Measurements from ENCODE around the gene DDX17. TPM values are rescaled to one million over a fixed set of nuclear protein-coding genes. Genes with fewer than 3 reads are reported as not detected.

The DDX17 gene
- total RNA-seq, 1 donor from 2014 or later: 612 TPM

DNA sequence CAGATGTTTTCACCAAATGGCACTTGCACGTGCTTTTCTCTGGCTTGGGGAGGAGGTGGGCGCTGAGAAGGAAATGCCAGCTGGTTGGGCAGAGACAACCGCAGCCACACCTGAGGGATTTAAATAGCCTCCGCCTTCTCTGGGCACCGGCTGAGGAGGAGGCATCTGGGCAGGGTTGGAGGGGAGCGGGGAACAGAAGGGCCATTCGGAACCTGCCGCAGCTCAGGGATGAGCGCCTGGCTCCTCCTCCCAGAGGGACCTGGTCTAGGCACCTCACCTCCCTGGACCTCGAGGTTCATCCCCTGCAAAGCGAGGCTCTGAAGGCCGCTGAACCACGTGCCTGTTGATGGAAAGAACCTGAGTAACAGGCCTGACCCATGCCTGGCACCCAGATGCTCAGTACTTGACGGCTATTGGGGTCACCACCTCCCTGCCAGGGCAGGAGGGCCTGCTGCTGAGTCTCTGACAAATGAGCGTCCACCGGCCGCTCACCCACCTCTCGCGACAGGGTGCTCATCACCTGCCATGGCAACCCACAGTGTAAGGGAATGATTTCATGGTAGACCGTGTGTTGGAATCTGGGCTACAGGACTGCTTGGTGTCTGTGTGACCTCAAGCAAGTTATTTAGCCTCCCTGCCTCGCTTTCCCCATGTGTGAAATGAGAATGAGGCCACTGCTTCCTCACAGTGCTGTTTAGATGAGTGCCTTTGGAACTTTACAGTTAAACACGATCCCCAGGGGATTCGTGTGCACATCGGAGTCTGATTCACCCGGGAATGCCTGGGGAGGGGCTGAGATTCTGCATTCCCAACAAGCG lies 40.2 kb downstream of the DDX17 start:
- ATAC-seq (ENCODE audit: low read depth) (no peak), DNase-seq (no peak)
- Mint-ChIP-seq H3K4me3 (no peak overlapping the region), H3K36me3 (ENCODE audit: low read depth) (no peaks in the 10 kb centered on the region), H3K27me3 (peaks cover 54% of the 10 kb centered on the region), H3K4me1 (peaks cover 12% of the 10 kb centered on the region), H3K27ac (no peak overlapping the region), H3K9me3 (no peaks in the 10 kb centered on the region)
- intact Hi-C loops (cut with micrococcal nuclease): no loop called here
- POLR2A ChIA-PET: no interaction called here
- TF ChIP-seq CTCF (IDR thresholded peaks at IDR 0.05): no peak
- CTCF ChIA-PET: no interaction called here

GRCh38 chr22:38464992-38465672 lies 41.0 kb downstream of the DDX17 start:
- no peak for DNase-seq
- peaks cover 61% of the 10 kb centered on the region for H3K27me3 Mint-ChIP-seq
- no peak overlapping the region for H3K27ac Mint-ChIP-seq
- H3K4me1 Mint-ChIP-seq: peaks cover 12% of the 10 kb centered on the region
- ChIA-PET POLR2A (no interaction called here), CTCF (no interaction called here)
- no peaks in the 10 kb centered on the region for H3K9me3 Mint-ChIP-seq
- H3K4me3 Mint-ChIP-seq: no peak overlapping the region
- intact Hi-C loops (cut with micrococcal nuclease): no loop called here
- TF ChIP-seq CTCF (IDR thresholded peaks at IDR 0.05): no peak
- no peak for ATAC-seq (ENCODE audit: low read depth)
- H3K36me3 Mint-ChIP-seq (ENCODE audit: low read depth): no peaks in the 10 kb centered on the region

- no peak for ATAC-seq (ENCODE audit: low read depth)
- no peak for TF ChIP-seq CTCF (IDR thresholded peaks at IDR 0.05)
- Mint-ChIP-seq H3K4me3 (no peak overlapping the region), H3K27me3 (peaks cover 71% of the 10 kb centered on the region), H3K4me1 (peaks cover 12% of the 10 kb centered on the region), H3K27ac (no peak overlapping the region), H3K9me3 (no peaks in the 10 kb centered on the region), H3K36me3 (ENCODE audit: low read depth) (no peaks in the 10 kb centered on the region)
- ChIA-PET POLR2A (no interaction called here), CTCF (no interaction called here)
- intact Hi-C loops (cut with micrococcal nuclease): no loop called here
- no peak for DNase-seq
Measured at GRCh38 chr22:38462960-38463784, 42.9 kb downstream of the DDX17 start.

DNA sequence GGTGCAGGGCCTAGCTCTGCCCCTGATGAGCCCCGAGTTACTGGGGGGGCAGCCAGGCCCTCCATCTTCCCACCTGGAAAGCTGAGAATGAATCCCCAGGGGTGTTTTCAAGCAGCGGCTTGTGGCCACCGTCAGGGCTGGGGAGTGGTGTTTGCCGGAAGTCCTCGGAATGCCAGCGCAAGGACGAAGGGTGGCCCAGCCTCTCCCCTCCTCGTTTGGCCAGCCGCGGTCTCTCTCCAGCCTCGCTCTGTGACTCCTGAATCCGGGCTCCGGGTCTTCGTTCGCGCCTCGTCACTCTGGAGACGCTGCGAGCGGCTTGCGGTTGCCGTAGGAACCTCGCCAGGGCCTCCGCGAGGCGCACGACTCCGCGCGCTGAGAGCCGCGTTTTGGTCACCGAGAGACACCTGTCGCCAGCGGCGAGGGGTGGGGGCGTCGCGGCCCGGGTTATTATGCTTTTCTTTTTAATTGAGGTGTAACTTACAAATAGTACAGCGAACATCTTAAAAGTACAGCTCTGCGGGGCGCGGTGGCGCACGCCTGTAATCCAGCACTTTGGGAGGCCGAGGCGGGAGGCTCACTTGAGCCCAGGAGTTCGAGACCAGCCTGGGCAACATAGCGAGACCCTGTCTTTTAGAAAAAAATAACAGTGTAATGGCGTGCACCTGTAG lies 44.6 kb downstream of the DDX17 start:
- H3K27me3 Mint-ChIP-seq: peaks cover 77% of the 10 kb centered on the region
- CTCF ChIA-PET: no interaction called here
- H3K4me1 Mint-ChIP-seq: peaks cover 9% of the 10 kb centered on the region
- intact Hi-C loops (cut with micrococcal nuclease): no loop called here
- H3K4me3 Mint-ChIP-seq: no peak overlapping the region
- POLR2A ChIA-PET: no interaction called here
- H3K9me3 Mint-ChIP-seq: no peaks in the 10 kb centered on the region
- H3K27ac Mint-ChIP-seq: no peak overlapping the region
- no peak for TF ChIP-seq CTCF (IDR thresholded peaks at IDR 0.05)
- no peaks in the 10 kb centered on the region for H3K36me3 Mint-ChIP-seq (ENCODE audit: low read depth)
- peak; percentile 67 for ATAC-seq (ENCODE audit: low read depth)
- DNase-seq: no peak

All from activated B cell treated with CpG ODN at 0.5 μM for 24 hours (primary cell).